ENCODE data around the gene GRID1.

DNA sequence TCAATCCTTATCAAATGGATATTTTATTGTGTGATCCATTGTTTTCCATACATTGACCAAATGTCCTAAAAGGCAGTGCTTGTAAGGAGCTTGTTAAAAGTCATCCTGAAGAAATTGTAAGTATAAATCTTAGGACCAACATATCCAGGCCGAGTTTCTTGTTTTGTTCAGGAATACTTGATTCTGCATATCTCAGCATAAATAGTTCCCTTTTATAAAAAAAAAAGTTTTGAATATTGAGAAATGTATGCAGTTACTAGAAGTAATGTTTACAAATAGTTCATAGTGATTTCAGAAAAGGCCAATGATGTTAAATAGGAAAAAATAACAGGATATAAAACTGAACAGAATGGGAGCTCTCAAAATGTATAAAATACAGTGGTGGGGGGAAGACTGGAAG, 6.6 kb downstream of the GRID1 start:
- TF ChIP-seq POLR2A (IDR thresholded peaks at IDR 0.05; ENCODE audit: low read depth, low read length) (no peak), PAX5 (IDR thresholded peaks at IDR 0.05; ENCODE audit: insufficient read depth, low read length, severe bottlenecking) (no peak), POLR2AphosphoS5 (IDR thresholded peaks at IDR 0.05; ENCODE audit: low read depth, low read length) (no peak), TAF1 (IDR thresholded peaks at IDR 0.05; ENCODE audit: low read depth, low read length) (no peak)

Measured in GM12891 (cell line).